HL-60 (cell line): ENCODE measurements around the gene UBE2D3.

Experiments
- CTCF ChIP-seq: IDR thresholded peaks from one replicate; pipeline ENCODE4 v1.5.1; 2011; ENCODE audit warnings: low read length, control low read depth, inconsistent platforms; ENCODE audit not compliant: insufficient read depth
- GABPA ChIP-seq: IDR thresholded peaks from 2 replicates; pipeline ENCODE4 v1.6.1; 2012; ENCODE audit warnings: low read depth
- POLR2AphosphoS5 ChIP-seq: IDR thresholded peaks from 2 replicates; pipeline ENCODE4 v1.6.1; 2012; ENCODE audit warnings: low read depth
- REST ChIP-seq: IDR thresholded peaks from 2 replicates; pipeline ENCODE4 v1.6.1; 2012; ENCODE audit warnings: low read depth; ENCODE audit not compliant: insufficient replicate concordance
- SPI1 ChIP-seq: IDR thresholded peaks from 2 replicates; pipeline ENCODE4 v1.6.1; 2012; ENCODE audit warnings: low read depth, mild to moderate bottlenecking, borderline replicate concordance

- TF ChIP-seq POLR2AphosphoS5, result no peak
- TF ChIP-seq CTCF, result no peak
- TF ChIP-seq REST, result no peak
- no peak for TF ChIP-seq GABPA
- no peak for TF ChIP-seq SPI1
These were observed 40.9 kb upstream of the UBE2D3 start for GRCh38 chr4:102868153-102868780.
